Activated naive CD4-positive, alpha-beta T cell treated with anti-CD3 and anti-CD28 coated beads, Interleukin-2, amount 50 U/mL, for 72 hours (primary cell): Measurements from ENCODE around the gene IFT43. TPM values are rescaled to one million over a fixed set of nuclear protein-coding genes. Genes with fewer than 3 reads are reported as not detected.

ENCODE experiments used
- ATAC-seq, 2 donors: fragments of 150-1000 bp; cut with Tn5 transposase; 2 replicates each; pipeline ENCODE4 v1.10.0; 2021; ENCODE audit warnings: mild to moderate bottlenecking in 2 of 2, moderate library complexity in 2 of 2
- DNase-seq, 2 donors: peaks; one replicate each; pipeline ENCODE4 v3.0.0; 2021 to 2022; ENCODE audit warnings: low spot score in 2 of 2
- H3K27ac Mint-ChIP-seq, 2 donors: one replicate each; pipeline ENCODE4 v1.8.0; 2022; ENCODE audit warnings: mild to moderate bottlenecking in 2 of 2, mixed read lengths in 2 of 2
- H3K36me3 Mint-ChIP-seq, 2 donors: one replicate each; pipeline ENCODE4 v1.8.0; 2022; ENCODE audit warnings: mixed read lengths in 2 of 2
- H3K9me3 Mint-ChIP-seq, 2 donors: one replicate each; pipeline ENCODE4 v1.8.0; 2022; ENCODE audit warnings: mixed read lengths in 2 of 2
- total RNA-seq, 2 donors: library from RNA; stranded (reverse); gene quantifications; one replicate each; pipeline ENCODE4 v1.2.3, GENCODE V29; 2022

IFT43 gene
- total RNA-seq, 2 donors from 2014 or later, result 6.3 to 9.7 TPM

DNA sequence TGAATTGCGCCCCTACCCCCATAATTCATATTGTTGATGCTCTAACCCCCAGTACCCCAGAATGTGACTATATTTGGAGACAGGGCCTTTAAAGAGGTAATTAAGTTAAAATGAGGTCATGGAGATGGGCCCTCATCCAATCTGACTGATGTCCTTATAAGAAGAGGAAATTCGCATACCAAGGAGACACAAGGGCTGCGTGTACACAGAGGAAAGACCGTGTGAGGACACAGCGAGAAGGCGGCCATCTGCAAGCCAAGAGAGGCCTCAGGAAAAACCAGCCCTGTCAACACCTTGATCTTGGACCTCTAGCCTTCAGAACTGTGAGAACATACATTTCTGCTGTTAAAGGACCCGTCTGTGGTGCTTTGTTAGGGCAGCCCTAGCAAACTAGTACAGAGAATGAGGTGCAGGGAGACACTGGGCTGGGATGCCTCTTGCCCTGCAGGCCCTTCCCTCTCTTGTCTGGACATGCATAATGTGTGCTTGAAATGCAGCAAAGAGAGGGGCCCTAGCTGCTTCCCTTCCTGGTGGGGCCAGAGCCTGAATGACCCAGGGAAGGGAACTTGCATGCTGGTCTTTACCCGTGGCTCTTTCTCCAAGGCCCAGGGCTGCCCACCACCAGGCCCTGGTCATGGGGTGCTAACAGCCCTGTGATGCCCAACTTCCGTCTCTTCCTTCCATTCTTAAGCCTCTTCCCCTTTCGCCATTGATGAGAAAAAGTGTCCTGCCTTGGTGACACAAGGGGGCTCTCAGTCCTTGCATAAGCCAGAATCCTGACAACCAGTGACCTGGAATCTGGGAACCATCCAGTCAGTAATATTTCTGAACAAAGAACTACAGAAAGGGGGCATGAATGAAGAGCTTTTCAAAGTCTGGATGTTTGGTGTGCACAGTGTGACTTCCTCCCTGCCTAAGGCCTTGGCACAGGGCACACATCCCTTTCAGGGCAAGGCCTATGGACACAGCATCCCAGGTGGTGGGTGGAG is 116.1 kb downstream of the IFT43 start:
- H3K27ac Mint-ChIP-seq, result no peak overlapping the region
- DNase-seq, result no peak
- no peaks in the 10 kb centered on the region for H3K9me3 Mint-ChIP-seq
- H3K36me3 Mint-ChIP-seq, result no peaks in the 10 kb centered on the region
- ATAC-seq, result no peak

DNA sequence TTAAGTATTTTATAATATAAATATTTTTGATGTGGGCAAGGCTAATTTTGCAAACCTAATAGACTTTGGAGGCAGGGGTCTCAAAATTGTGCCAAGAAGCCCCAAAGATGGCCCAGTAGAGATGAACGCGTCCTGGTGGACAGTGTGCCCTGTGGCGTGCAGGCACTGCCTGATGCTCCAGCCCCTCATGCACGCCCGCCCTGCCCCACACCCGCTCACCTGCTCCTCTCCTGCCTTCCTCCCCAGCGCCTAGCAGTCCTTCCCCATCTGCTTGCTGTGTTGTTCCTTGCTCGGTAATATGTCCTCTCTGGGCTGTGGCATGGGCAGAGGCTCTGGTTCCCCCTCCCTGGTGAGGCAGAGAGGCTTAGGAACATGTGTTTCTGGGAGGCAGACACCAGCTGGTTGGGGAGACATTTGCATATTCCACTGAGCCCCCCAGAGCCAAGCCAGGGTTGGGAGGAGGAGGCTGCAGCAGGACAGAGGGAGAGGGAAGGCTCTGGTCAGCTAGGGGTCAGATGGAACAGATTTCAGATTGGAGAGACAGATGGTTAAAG is 119.3 kb downstream of the IFT43 start:
- peaks cover 7 to 9% of the 10 kb centered on the region in 2 donors for H3K9me3 Mint-ChIP-seq
- DNase-seq (no peak), ATAC-seq (no peak)
- H3K27ac Mint-ChIP-seq, result no peak overlapping the region
- H3K36me3 Mint-ChIP-seq, result peaks cover 5 to 6% of the 10 kb centered on the region in 2 donors

DNA sequence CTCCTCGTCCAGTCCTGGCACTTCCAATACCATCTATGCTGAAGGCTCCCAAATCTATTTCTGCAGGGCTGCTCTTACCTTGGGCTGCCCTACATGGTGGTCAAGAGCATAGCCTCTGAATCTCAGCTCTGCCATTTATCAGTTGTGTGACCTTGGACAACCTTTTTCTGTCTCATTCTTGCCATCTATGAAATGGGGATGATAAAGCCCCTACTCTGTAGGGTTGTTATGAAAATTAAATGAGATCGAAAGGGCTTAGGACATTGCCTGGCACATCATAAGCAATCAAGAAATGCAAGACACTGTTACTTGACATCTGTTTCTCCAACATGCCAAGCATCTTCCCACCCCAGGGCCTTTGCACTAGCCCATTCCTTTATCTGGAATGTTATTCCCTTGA is 120.6 kb downstream of the IFT43 start:
- no peak for DNase-seq
- peaks cover 5 to 6% of the 10 kb centered on the region in 2 donors for H3K36me3 Mint-ChIP-seq
- H3K27ac Mint-ChIP-seq, result no peak overlapping the region
- H3K9me3 Mint-ChIP-seq, result peaks cover 7 to 9% of the 10 kb centered on the region in 2 donors
- no peak for ATAC-seq

DNA sequence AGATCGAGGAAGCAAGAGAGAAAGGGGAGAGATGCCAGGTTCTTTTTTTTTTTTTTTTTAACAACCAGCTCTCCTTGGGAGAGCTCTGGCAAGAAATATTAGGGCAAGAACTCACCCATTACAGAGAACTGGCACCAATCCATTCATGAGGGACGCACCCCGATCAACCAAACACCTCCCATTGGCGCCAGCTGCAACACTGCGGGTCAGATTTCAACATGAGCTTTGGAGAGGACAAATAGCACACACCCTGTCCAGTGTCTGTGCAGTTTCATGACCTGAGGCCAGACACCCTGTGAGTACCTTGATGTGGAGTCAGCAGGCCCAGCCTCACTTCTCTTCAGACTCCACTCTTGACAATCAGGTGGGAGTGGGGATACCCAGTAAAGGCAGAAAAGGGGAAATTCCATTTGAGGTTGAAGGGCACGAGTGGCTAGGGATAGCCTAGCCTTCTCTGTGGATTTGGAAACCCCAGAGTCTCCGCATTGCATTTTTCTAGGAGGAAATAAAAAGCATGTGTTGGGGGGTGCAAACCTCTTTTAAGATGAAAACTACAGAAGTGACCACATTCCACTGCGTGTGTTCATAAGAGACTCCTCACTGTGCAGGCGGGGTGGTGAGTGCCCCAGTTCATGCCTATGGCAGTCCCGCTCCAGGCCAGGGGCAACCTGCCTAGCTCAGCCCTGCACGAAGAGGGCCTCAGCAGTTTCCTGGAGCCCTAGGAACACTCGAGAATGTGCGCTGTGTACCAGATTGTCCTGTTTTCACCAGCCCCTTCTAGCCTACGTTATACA is 123.7 kb downstream of the IFT43 start:
- peaks cover 5 to 6% of the 10 kb centered on the region in 2 donors for H3K36me3 Mint-ChIP-seq
- DNase-seq, result no peak
- H3K27ac Mint-ChIP-seq, result no peak overlapping the region
- ATAC-seq, result no peak
- H3K9me3 Mint-ChIP-seq, result peaks cover 7 to 9% of the 10 kb centered on the region in 2 donors

DNA sequence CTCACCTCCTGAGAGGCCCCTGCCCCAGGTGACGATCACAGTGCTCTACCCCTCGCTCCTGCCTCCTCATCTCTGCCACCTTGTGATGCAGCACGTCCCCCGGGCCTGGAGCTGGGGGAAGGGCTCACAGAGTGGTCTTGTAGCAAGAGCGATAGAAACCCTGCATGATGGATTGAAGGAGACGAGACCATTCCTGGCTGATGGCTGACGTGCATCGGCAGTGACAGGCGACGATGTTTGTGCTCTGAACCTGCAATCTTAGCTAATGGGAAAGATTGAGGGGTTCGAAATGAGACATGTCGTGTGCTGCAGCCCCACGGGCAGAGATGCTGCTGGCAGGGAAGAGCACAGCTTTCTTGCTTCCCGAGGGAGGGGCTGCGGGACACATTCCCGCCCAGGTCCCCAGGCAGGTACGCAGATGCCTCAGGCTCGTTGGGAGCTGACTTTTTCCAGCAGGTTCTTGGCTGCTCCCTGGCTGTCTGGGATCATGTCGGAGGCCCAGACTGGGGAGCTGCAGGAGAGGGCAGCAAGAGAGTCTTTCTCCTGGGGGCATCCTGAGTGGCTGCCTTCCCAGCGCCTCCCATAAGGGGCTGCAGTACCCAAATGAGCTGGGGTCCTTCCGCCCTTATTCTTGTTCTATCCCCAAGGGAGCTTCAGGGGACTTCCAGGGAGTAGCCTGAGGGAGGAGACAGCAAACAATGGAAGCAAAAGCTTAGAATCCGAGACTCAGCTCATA is 127.5 kb downstream of the IFT43 start:
- DNase-seq, result no peak
- ATAC-seq, result no peak
- peaks cover 7 to 9% of the 10 kb centered on the region in 2 donors for H3K9me3 Mint-ChIP-seq
- peaks cover 5 to 6% of the 10 kb centered on the region in 2 donors for H3K36me3 Mint-ChIP-seq
- H3K27ac Mint-ChIP-seq, result peak overlapping the region in 1 of 2 donors; percentile 74

DNA sequence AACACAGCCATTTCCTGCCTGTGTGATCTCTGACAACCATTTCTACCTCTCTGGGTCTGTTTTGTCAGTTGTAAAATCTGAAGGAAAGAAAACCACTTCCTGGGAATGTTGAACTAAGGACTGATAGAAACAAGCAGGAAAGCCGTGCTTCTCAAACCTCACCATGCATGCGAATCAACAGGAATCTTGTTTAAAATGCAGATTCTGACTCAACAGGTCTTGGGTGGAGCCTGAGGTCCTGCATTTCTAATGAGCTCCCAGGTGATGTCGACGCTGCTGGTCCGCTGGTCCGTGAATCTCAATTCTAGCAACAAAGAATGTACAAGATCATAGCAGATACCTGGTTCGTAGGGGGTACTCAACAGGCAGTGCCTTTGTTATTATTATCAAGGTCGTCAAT is 128.1 kb downstream of the IFT43 start:
- Mint-ChIP-seq H3K27ac (no peak overlapping the region), H3K9me3 (peaks cover 2 to 4% of the 10 kb centered on the region in 2 donors), H3K36me3 (peaks cover 2 to 4% of the 10 kb centered on the region in 2 donors)
- no peak for DNase-seq
- ATAC-seq, result no peak

DNA sequence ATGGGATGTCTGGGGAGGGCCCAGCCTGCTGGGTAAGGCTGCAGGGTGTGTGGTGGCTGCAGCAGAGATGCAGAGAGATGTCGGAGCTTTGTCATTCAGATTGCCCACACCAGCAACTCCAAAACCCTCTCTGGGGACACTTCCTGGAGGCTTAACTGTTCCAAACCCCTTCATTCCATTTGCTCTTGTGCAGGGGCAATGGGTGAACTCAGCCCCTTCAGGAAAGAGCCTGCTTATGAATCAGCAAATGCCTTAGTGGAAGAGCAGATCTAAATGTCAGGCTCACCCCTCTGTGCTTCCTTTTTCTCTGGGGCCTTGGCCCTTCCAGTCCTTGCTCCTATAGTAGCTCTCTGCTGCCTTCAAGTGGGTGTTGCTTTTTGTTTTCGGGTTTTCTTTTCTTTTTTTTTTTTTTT is 129.5 kb downstream of the IFT43 start:
- H3K36me3 Mint-ChIP-seq, result no peaks in the 10 kb centered on the region
- H3K9me3 Mint-ChIP-seq, result no peaks in the 10 kb centered on the region
- no peak for ATAC-seq
- DNase-seq, result no peak
- H3K27ac Mint-ChIP-seq, result no peak overlapping the region

DNA sequence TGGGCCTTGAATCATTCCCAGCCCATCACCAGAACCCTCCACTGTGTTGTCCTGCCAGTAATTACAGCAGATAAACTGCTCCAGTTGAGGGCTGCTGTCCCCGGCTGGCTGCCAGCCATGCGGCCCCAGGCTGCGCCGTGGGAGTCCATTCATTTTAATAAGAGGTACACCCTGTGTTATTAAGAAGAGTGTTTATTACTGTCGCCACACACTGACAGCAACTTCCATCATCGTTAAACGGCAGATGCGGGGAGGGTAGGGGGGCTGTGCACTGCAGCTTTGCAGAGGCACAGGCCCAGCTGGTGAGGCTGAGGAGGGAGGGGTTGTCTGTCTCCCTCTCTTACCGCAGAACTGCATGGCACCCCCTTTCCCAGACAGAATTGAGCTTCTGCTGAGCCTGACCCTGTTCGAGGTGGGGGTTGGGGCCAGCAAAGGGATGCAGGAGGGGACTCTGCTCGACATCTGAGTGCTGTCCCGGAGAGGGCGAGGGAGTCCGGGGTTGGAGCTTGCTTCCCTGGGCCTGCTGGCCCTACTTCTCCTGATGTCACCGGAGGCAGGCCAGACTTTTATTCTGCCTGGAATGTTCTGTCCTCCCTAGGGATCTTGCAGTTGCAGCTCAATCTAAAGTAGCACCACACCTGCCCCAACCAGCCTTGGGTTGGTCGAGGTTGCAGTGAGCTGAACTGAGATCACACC is 132.4 kb downstream of the IFT43 start:
- no peaks in the 10 kb centered on the region for H3K9me3 Mint-ChIP-seq
- no peak for DNase-seq
- ATAC-seq, result no peak
- no peak overlapping the region for H3K27ac Mint-ChIP-seq
- H3K36me3 Mint-ChIP-seq, result no peaks in the 10 kb centered on the region

DNA sequence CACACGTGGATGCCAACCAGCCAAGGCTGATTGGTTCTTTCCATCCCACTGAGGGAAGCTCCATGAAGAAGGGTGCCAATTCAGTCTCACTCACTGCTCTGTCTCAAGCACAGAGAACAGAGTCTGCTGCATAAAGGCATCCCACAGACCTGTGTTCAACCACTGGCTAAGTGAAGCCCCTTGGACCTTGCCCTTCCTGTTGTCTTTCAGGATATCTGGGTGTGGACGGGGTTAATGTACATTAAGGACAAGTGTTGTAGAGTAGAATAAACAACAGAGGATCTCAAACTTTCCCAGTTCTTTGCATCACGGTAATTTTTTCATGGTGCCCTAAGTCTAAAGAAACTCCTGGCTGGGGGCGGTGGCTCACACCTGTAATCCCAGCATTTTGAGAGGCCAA is 133.0 kb downstream of the IFT43 start:
- DNase-seq (no peak), ATAC-seq (no peak)
- Mint-ChIP-seq H3K36me3 (no peaks in the 10 kb centered on the region), H3K9me3 (no peaks in the 10 kb centered on the region), H3K27ac (no peak overlapping the region)

DNA sequence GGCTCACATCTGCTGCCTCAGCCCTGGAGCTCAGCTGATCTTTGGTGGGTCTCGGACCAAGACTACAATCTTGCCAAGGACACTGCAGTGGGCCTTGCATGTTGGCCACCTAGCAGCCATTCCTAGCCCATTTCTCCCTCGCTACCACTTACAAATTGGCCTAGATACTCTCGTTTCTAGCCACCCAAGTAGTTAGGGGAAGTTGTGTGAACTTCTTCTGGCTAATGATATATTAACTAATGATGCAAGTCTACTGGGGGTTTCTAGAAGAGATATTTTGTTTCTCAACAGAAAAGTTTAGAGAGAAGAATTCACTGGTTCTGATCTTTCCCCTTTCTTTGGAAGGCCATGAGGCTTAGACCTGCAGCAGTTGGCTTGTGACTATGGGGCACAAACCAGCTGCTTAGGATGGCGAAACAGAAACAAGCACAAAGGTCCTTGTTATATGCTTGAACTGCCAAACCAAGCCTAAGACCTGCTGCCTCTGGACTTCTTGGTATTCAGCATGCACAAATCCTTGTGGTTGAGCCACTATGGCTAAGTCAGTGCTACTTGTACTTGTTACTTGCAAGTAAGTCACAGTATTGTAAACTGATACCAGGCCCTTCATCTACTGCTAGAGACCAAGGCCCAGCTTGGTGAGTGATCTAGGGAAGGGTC is 135.7 kb downstream of the IFT43 start:
- Mint-ChIP-seq H3K9me3 (no peaks in the 10 kb centered on the region), H3K36me3 (no peaks in the 10 kb centered on the region)
- ATAC-seq, result no peak

DNA sequence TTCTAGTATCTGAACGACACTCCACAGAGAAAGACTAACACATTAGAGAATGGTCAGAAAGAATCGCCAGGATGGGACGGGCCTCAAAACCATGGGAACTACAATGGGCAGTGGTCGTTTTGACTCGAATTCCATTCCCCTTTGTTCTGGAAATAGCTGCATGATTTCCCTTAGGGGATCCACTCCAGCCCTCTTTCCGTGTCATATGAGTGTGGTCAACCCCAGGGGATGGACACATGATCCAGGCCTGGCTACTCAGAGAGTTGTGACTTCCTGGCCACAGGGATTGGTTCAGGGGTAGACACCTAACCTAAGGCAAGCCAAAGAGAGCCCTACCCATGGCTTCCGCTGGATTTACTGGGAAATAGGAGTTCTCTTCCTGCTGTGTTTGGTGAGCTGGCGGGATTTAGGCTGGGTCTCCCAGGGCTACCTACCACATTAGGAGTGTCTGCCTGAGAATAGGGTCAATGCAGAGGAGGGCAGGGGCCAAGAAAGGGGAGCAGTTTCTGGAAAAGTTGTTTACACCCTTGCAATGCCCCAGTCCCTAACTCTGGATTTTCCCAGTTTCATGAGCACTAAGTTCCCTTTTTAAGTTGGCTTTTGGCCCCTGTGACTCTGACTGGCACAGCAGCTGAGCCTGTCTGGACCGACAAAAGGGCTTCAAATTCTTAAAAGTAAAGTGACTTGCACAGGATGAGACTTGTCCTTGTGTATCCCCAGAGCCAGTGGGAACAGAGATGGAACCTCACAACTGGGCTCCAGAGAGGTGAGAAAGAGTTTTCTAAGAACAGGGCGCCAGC is 138.1 kb downstream of the IFT43 start:
- no peak for ATAC-seq
- no peak for DNase-seq
- H3K9me3 Mint-ChIP-seq, result peaks cover 3 to 4% of the 10 kb centered on the region in 2 donors
- H3K27ac Mint-ChIP-seq, result peak overlapping the region in 1 of 2 donors; percentile 32
- H3K36me3 Mint-ChIP-seq, result no peaks in the 10 kb centered on the region

More for the DNA sequence above, 135.7 kb downstream of the IFT43 start:
- DNase-seq, result no peak
- H3K27ac Mint-ChIP-seq, result no peak overlapping the region

DNA sequence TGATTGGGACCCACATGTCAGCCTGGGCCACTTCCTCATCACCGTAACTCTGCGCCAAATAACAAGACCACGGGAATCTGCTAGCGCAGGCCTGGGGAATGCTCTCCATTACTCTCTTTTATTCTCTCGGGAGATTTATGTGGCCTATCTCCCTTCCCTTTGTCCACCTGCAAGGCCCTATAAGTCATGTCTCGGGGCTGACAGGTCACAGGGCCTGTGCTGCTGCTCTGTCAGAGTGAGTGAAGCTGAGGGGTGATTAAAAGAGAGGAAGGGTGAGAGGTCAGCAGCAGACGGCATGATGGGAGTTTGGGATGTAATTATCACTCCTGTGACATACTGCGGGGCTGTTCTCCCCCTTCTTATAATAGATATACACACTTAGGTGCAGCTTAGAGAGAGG is 139.9 kb downstream of the IFT43 start:
- no peak for ATAC-seq
- H3K9me3 Mint-ChIP-seq, result peaks cover 3 to 4% of the 10 kb centered on the region in 2 donors
- H3K27ac Mint-ChIP-seq, result no peak overlapping the region
- no peak for DNase-seq
- H3K36me3 Mint-ChIP-seq, result no peaks in the 10 kb centered on the region

DNA sequence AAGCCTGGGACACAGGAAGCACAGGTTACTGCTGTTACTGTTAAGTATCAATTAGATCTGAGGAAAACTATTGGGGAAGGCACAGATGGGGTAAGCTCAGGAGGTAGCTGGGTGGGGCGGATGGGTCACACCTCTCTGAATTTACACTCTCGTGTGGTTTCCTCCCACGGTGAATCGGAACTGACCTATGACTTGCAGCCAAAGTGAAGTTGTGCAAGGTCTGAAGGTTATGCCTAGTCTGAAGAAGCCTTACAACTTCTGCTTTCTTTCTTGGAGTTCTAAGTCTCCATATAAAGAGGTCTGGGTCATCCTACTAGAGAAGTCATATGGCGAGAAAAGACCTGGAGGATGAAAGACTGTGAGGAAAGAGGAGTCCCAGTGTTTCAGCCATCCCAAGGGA is 140.5 kb downstream of the IFT43 start:
- H3K36me3 Mint-ChIP-seq, result no peaks in the 10 kb centered on the region
- ATAC-seq (no peak), DNase-seq (no peak)
- no peak overlapping the region for H3K27ac Mint-ChIP-seq
- H3K9me3 Mint-ChIP-seq, result peaks cover 3 to 4% of the 10 kb centered on the region in 2 donors

DNA sequence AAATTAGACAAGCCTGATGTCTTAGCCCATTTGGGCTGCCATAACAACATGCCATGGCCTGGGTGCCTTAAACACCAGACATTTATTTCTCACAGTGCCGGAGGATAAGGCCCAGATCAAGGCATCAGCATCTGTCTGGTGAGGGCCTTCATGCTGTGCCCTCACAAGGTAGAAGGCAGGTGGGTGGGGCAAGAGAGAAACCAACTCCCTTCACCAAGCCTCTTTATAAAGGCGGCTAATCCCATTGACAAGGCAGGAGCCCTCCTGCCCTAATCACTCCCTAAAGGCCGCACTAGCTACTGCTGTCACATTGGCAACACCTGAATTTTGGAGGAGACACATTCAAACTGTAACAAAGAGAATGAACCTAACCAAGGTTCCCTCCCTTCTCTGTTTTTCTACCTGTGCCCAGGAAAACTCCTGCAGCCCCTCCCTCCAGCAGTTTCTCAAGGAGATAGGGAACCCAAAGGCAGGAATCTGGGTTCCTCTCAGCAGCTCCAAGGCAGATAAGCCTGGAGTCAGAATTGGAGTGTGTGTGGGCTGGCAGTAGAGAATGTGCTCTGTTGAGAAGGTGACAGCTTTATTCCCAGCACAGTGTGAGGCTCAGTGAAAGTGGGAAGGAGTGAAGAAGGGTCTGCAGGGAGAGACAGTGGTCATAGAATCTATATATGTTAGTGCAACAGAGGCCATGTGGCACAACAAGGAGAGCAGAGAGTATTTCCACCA is 144.5 kb downstream of the IFT43 start:
- ATAC-seq (no peak), DNase-seq (no peak)
- Mint-ChIP-seq H3K27ac (no peak overlapping the region), H3K9me3 (peaks cover 3 to 4% of the 10 kb centered on the region in 2 donors), H3K36me3 (no peaks in the 10 kb centered on the region)
